ENCODE results near the gene PINLYP.
"Not testable (repeated sequence)": the region's sequence is repeated elsewhere in the genome, so short reads cannot be mapped to it uniquely, and the experiment has no call there.

PINLYP gene

DNA sequence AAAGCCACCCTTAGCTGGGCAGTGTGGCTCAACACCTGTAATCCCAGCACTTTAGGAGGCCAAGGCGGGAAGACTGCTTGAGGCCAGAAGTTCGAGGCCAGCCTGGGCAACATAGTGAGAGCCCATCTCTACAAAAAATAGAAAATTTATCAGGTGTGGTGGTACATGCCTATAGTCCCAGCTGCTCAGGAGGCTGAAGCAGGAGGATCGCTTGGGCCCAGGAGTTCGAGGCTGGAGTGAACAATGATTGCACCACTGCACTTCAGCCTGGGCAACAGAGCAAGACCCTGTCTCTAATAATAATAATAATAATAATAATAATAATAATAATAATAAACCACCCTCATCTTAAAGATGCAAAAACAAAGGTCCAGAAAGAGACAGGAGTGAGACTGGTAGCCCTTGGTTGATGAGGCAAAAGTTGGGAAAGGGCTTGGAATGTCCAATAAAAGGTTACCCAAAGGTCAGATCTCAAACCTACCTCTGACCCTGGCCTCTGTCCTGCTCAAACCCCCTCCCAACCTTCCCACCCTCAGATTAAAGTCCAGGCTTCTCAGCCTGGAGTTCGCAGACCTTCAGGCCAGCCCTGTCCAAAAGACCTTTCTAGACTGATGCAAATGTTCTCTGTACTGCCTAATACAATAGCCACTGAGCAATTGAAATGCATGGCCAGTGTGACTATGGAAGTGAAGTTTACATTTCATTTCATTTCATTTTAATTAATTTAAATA lies 33.5 kb upstream of the PINLYP start:
- Histone ChIP-seq H3K27ac (ENCODE audit: insufficient read depth in 1 of 2, low read depth in 1 of 2, low read length in 2 of 2, poor library complexity in 1 of 2, severe bottlenecking in 2 of 2) (no peak overlapping the region), H3K9me3 (ENCODE audit: control extremely low read depth in 1 of 5, control insufficient read depth in 4 of 5, insufficient read depth in 2 of 5, low read depth in 1 of 5, low read length in 4 of 5) (peaks cover 0 to 10% (median 4%) of the 10 kb centered on the region in 5 experiments), H3K4me3 (ENCODE audit: control insufficient read depth in 1 of 7, extremely low read depth in 1 of 7, insufficient read depth in 4 of 7, low read depth in 2 of 7, low read length in 6 of 7) (no peak overlapping the region), H3K36me3 (ENCODE audit: control insufficient read depth in 4 of 4, insufficient read depth in 4 of 4, low read length in 3 of 4) (peaks cover 22 to 79% (median 47%) of the 10 kb centered on the region in 4 experiments), H3K4me1 (ENCODE audit: control extremely low read depth in 1 of 4, control insufficient read depth in 4 of 4, insufficient read depth in 4 of 4, low read length in 3 of 4) (no peaks in the 10 kb centered on the region), H3K27me3 (replicated peaks in 2 of 5; ENCODE audit: control insufficient read depth in 4 of 5, insufficient read depth in 5 of 5, low read length in 4 of 5) (no peaks in the 10 kb centered on the region)
- CTCF ChIA-PET = interaction anchor here (0.9 to 12.5 kb wide), 2 partner anchors 12 to 53 kb away, joined by 4 to 111 read pairs; no protein-coding TSS in a partner anchor
- no peak for DNase-seq
- no CpG with 5 or more reads among the region's 5 CpGs for WGBS (ENCODE audit: insufficient coverage)
- POLR2A ChIA-PET = no interaction called here

GRCh38 chr19:43544077-43544476 lies 31.5 kb upstream of the PINLYP start:
- Histone ChIP-seq H3K4me3 (ENCODE audit: control insufficient read depth in 1 of 7, extremely low read depth in 1 of 7, insufficient read depth in 4 of 7, low read depth in 2 of 7, low read length in 6 of 7) (no peak overlapping the region), H3K27me3 (replicated peaks in 2 of 5; ENCODE audit: control insufficient read depth in 4 of 5, insufficient read depth in 5 of 5, low read length in 4 of 5) (no peaks in the 10 kb centered on the region), H3K36me3 (ENCODE audit: control insufficient read depth in 4 of 4, insufficient read depth in 4 of 4, low read length in 3 of 4) (peaks cover 21 to 63% (median 39%) of the 10 kb centered on the region in 4 experiments), H3K9me3 (ENCODE audit: control extremely low read depth in 1 of 5, control insufficient read depth in 4 of 5, insufficient read depth in 2 of 5, low read depth in 1 of 5, low read length in 4 of 5) (peaks cover 0 to 4% (median 0%) of the 10 kb centered on the region in 5 experiments), H3K27ac (ENCODE audit: insufficient read depth in 1 of 2, low read depth in 1 of 2, low read length in 2 of 2, poor library complexity in 1 of 2, severe bottlenecking in 2 of 2) (no peak overlapping the region), H3K4me1 (ENCODE audit: control extremely low read depth in 1 of 4, control insufficient read depth in 4 of 4, insufficient read depth in 4 of 4, low read length in 3 of 4) (no peaks in the 10 kb centered on the region)
- CTCF ChIA-PET = interaction anchor here (1.3 to 12.5 kb wide), 3 partner anchors 10 to 51 kb away, joined by 4 to 111 read pairs (median 11); no protein-coding TSS in a partner anchor
- whole genome bisulfite sequencing (ENCODE audit: insufficient coverage) = 97% methylated on average over 4 of the region's 9 CpGs
- DNase-seq = no peak
- POLR2A ChIA-PET = no interaction called here

DNA sequence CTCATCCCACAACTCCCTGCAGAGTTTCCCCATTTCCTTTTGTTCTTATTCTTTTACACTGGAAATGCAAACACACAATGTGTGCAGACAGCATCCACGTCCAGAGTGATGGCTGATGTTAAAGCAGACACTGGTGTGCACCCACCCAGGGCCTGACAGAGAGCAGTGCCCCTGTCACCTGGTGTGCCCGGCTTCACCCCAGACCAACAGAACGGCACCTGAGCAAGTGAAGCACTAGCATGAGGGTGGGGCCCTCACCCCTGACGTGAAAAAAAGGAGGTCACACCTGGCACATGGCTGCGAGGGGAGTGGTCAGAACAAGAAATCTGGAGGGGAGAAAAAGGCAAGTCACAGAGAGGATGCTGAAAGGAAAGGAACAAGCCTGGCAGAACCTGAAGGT lies 30.3 kb upstream of the PINLYP start:
- H3K27me3 ChIP-seq (replicated peaks in 2 of 5; ENCODE audit: control insufficient read depth in 4 of 5, insufficient read depth in 5 of 5, low read length in 4 of 5) = no peaks in the 10 kb centered on the region
- 100% methylated on average over 5 of the region's 5 CpGs for WGBS (ENCODE audit: insufficient coverage)
- no peak overlapping the region for H3K4me3 ChIP-seq (ENCODE audit: control insufficient read depth in 1 of 7, extremely low read depth in 1 of 7, insufficient read depth in 4 of 7, low read depth in 2 of 7, low read length in 6 of 7)
- ChIA-PET CTCF (interaction anchor here (0.7 to 2.8 kb wide), 4 partner anchors 9 to 49 kb away, joined by 3 to 11 read pairs (median 4); no protein-coding TSS in a partner anchor), POLR2A (no interaction called here)
- no peak for DNase-seq
- H3K9me3 ChIP-seq (ENCODE audit: control extremely low read depth in 1 of 5, control insufficient read depth in 4 of 5, insufficient read depth in 2 of 5, low read depth in 1 of 5, low read length in 4 of 5) = no peaks in the 10 kb centered on the region
- no peak overlapping the region for H3K27ac ChIP-seq (ENCODE audit: insufficient read depth in 1 of 2, low read depth in 1 of 2, low read length in 2 of 2, poor library complexity in 1 of 2, severe bottlenecking in 2 of 2)
- H3K4me1 ChIP-seq (ENCODE audit: control extremely low read depth in 1 of 4, control insufficient read depth in 4 of 4, insufficient read depth in 4 of 4, low read length in 3 of 4) = no peaks in the 10 kb centered on the region
- H3K36me3 ChIP-seq (ENCODE audit: control insufficient read depth in 4 of 4, insufficient read depth in 4 of 4, low read length in 3 of 4) = peaks cover 19 to 60% (median 37%) of the 10 kb centered on the region in 4 experiments

GRCh38 chr19:43545981-43546380 lies 29.6 kb upstream of the PINLYP start:
- CTCF ChIA-PET = interaction anchor here (0.7 to 2.8 kb wide), 3 partner anchors 10 to 48 kb away, joined by 3 to 11 read pairs (median 4); no protein-coding TSS in a partner anchor
- no peaks in the 10 kb centered on the region for H3K27me3 ChIP-seq (replicated peaks in 2 of 5; ENCODE audit: control insufficient read depth in 4 of 5, insufficient read depth in 5 of 5, low read length in 4 of 5)
- POLR2A ChIA-PET = no interaction called here
- H3K27ac ChIP-seq (ENCODE audit: insufficient read depth in 1 of 2, low read depth in 1 of 2, low read length in 2 of 2, poor library complexity in 1 of 2, severe bottlenecking in 2 of 2) = no peak overlapping the region
- peaks cover 14 to 62% (median 38%) of the 10 kb centered on the region in 4 experiments for H3K36me3 ChIP-seq (ENCODE audit: control insufficient read depth in 4 of 4, insufficient read depth in 4 of 4, low read length in 3 of 4)
- WGBS (ENCODE audit: insufficient coverage) = 100% methylated on average over 1 of the region's 2 CpGs
- no peak for DNase-seq
- no peaks in the 10 kb centered on the region for H3K9me3 ChIP-seq (ENCODE audit: control extremely low read depth in 1 of 5, control insufficient read depth in 4 of 5, insufficient read depth in 2 of 5, low read depth in 1 of 5, low read length in 4 of 5)
- H3K4me3 ChIP-seq (ENCODE audit: control insufficient read depth in 1 of 7, extremely low read depth in 1 of 7, insufficient read depth in 4 of 7, low read depth in 2 of 7, low read length in 6 of 7) = no peak overlapping the region
- H3K4me1 ChIP-seq (ENCODE audit: control extremely low read depth in 1 of 4, control insufficient read depth in 4 of 4, insufficient read depth in 4 of 4, low read length in 3 of 4) = no peaks in the 10 kb centered on the region

GRCh38 chr19:43546581-43546980 lies 29.0 kb upstream of the PINLYP start:
- ChIA-PET CTCF (interaction anchor here (1.1 to 2.8 kb wide), 3 partner anchors 9 to 48 kb away, joined by 4 to 11 read pairs (median 4); no protein-coding TSS in a partner anchor), POLR2A (no interaction called here)
- Histone ChIP-seq H3K4me1 (ENCODE audit: control extremely low read depth in 1 of 4, control insufficient read depth in 4 of 4, insufficient read depth in 4 of 4, low read length in 3 of 4) (no peaks in the 10 kb centered on the region), H3K27me3 (replicated peaks in 2 of 5; ENCODE audit: control insufficient read depth in 4 of 5, insufficient read depth in 5 of 5, low read length in 4 of 5) (no peaks in the 10 kb centered on the region), H3K36me3 (ENCODE audit: control insufficient read depth in 4 of 4, insufficient read depth in 4 of 4, low read length in 3 of 4) (peaks cover 14 to 63% (median 42%) of the 10 kb centered on the region in 4 experiments), H3K4me3 (ENCODE audit: control insufficient read depth in 1 of 7, extremely low read depth in 1 of 7, insufficient read depth in 4 of 7, low read depth in 2 of 7, low read length in 6 of 7) (no peak overlapping the region), H3K9me3 (ENCODE audit: control extremely low read depth in 1 of 5, control insufficient read depth in 4 of 5, insufficient read depth in 2 of 5, low read depth in 1 of 5, low read length in 4 of 5) (no peaks in the 10 kb centered on the region), H3K27ac (ENCODE audit: insufficient read depth in 1 of 2, low read depth in 1 of 2, low read length in 2 of 2, poor library complexity in 1 of 2, severe bottlenecking in 2 of 2) (no peak overlapping the region)
- DNase-seq = no peak
- WGBS (ENCODE audit: insufficient coverage) = 100% methylated on average over 2 of the region's 3 CpGs

GRCh38 chr19:43547926-43548325 lies 27.7 kb upstream of the PINLYP start:
- H3K27me3 ChIP-seq (replicated peaks in 2 of 5; ENCODE audit: control insufficient read depth in 4 of 5, insufficient read depth in 5 of 5, low read length in 4 of 5); DNase-seq; POLR2A ChIA-PET; H3K27ac ChIP-seq (ENCODE audit: insufficient read depth in 1 of 2, low read depth in 1 of 2, low read length in 2 of 2, poor library complexity in 1 of 2, severe bottlenecking in 2 of 2); H3K4me3 ChIP-seq (ENCODE audit: control insufficient read depth in 1 of 7, extremely low read depth in 1 of 7, insufficient read depth in 4 of 7, low read depth in 2 of 7, low read length in 6 of 7); H3K4me1 ChIP-seq (ENCODE audit: control extremely low read depth in 1 of 4, control insufficient read depth in 4 of 4, insufficient read depth in 4 of 4, low read length in 3 of 4); CTCF ChIA-PET; H3K9me3 ChIP-seq (ENCODE audit: control extremely low read depth in 1 of 5, control insufficient read depth in 4 of 5, insufficient read depth in 2 of 5, low read depth in 1 of 5, low read length in 4 of 5): not testable (repeated sequence)
- H3K36me3 ChIP-seq (ENCODE audit: control insufficient read depth in 4 of 4, insufficient read depth in 4 of 4, low read length in 3 of 4) = peaks cover 10 to 62% (median 42%) of the 10 kb centered on the region in 4 experiments
- WGBS (ENCODE audit: insufficient coverage) = no CpG with 5 or more reads among the region's 24 CpGs

- Histone ChIP-seq H3K27ac (ENCODE audit: insufficient read depth in 1 of 2, low read depth in 1 of 2, low read length in 2 of 2, poor library complexity in 1 of 2, severe bottlenecking in 2 of 2) (no peak overlapping the region), H3K27me3 (replicated peaks in 2 of 5; ENCODE audit: control insufficient read depth in 4 of 5, insufficient read depth in 5 of 5, low read length in 4 of 5) (no peaks in the 10 kb centered on the region), H3K4me3 (ENCODE audit: control insufficient read depth in 1 of 7, extremely low read depth in 1 of 7, insufficient read depth in 4 of 7, low read depth in 2 of 7, low read length in 6 of 7) (no peak overlapping the region), H3K36me3 (ENCODE audit: control insufficient read depth in 4 of 4, insufficient read depth in 4 of 4, low read length in 3 of 4) (peaks cover 5 to 62% (median 45%) of the 10 kb centered on the region in 4 experiments), H3K4me1 (ENCODE audit: control extremely low read depth in 1 of 4, control insufficient read depth in 4 of 4, insufficient read depth in 4 of 4, low read length in 3 of 4) (no peaks in the 10 kb centered on the region), H3K9me3 (ENCODE audit: control extremely low read depth in 1 of 5, control insufficient read depth in 4 of 5, insufficient read depth in 2 of 5, low read depth in 1 of 5, low read length in 4 of 5) (no peaks in the 10 kb centered on the region)
- ChIA-PET CTCF (interaction anchor here (0.7 to 2.7 kb wide), 4 partner anchors 9 to 46 kb away, joined by 4 to 10 read pairs (median 4); partner anchors contain the start of gene IRGQ), POLR2A (no interaction called here)
- 100% methylated on average over 1 of the region's 2 CpGs for WGBS (ENCODE audit: insufficient coverage)
- no peak for DNase-seq
Observed at GRCh38 chr19:43548706-43549105, 26.9 kb upstream of the PINLYP start.
